Esophagus muscularis mucosa (tissue), 4 donors: ENCODE results near the gene SPINT4.

Experiments used
- CTCF ChIP-seq, 3 experiments: fragments of 200-600 bp in 2 of 3; fragments of 450-650 bp in 1 of 3; sonication (generic) in 2 of 3; IDR thresholded peaks; one replicate each; pipeline ENCODE4 v1.5.1; 2017 to 2019; ENCODE audit warnings: antibody characterized with exemption in 3 of 3, mild to moderate bottlenecking in 2 of 3, moderate library complexity in 1 of 3
- EP300 ChIP-seq: sonication (generic); formaldehyde crosslinking; IDR thresholded peaks from one replicate; pipeline ENCODE4 v1.6.1; 2017; ENCODE audit warnings: antibody characterized with exemption
- POLR2A ChIP-seq: fragments of 450-650 bp; IDR thresholded peaks from one replicate; pipeline ENCODE4 v1.6.1; 2017; ENCODE audit warnings: antibody characterized with exemption, moderate library complexity, mild to moderate bottlenecking, low read depth

- TF ChIP-seq POLR2A, result no peak
- no peak for TF ChIP-seq CTCF (IDR thresholded peaks at IDR 0.05)
- TF ChIP-seq EP300, result no peak
Observed at GRCh38 chr20:45765307-45765875, 43.2 kb downstream of the SPINT4 start.
